ENCODE results near the gene BTBD17.
A peak's percentile ranks its signal among the peaks of the same experiment; 100 is the strongest.

- no peak for TF ChIP-seq CTCF (conservative IDR thresholded peaks at IDR 0.05 in 1 of 2, IDR thresholded peaks at IDR 0.05 in 1 of 2; ENCODE audit: extremely low read depth in 1 of 2, insufficient read depth in 1 of 2, low read depth in 1 of 2, low read length in 2 of 2)
- peak; percentile 51 for TF ChIP-seq EZH2 (IDR thresholded peaks at IDR 0.05; ENCODE audit: borderline replicate concordance, low read length)
These were observed 4.8 kb downstream of the BTBD17 start for GRCh38 chr17:74356646-74357465.
